Stimulated activated CD4-positive, alpha-beta T cell treated with anti-CD3 and anti-CD28 coated beads, Interleukin-4, amount 100 ng/mL, for 4 hours (primary cell): ENCODE measurements around the gene ZNF414.

Source experiments
- DNase-seq, 2 experiments: peaks; one replicate each; pipeline ENCODE4 v3.0.0-alpha.2; 2020

Gene ZNF414

GRCh38 chr19:8489561-8490394, 24.2 kb downstream of the ZNF414 start:
- DNase-seq = no peak

DNA sequence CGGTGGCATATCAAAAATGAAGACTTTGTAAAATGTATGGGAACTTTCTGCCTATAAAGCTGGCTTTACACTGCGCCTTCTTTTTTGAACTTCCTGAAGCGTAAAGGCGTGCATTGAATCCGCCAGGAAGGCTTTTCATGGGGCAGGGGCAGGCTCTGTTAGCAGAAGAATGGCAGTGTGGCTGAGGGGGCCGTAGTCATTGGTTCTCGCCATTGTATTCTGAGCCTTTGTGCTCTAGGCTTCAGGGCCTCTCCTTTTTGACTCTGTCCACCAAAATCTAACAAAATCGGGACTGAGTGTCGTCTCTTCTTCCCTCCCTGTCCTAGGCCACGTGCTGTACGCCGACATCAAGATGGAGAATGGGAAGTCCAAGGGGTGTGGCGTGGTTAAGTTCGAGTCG, 25.6 kb downstream of the ZNF414 start:
- DNase-seq = no peak

DNA sequence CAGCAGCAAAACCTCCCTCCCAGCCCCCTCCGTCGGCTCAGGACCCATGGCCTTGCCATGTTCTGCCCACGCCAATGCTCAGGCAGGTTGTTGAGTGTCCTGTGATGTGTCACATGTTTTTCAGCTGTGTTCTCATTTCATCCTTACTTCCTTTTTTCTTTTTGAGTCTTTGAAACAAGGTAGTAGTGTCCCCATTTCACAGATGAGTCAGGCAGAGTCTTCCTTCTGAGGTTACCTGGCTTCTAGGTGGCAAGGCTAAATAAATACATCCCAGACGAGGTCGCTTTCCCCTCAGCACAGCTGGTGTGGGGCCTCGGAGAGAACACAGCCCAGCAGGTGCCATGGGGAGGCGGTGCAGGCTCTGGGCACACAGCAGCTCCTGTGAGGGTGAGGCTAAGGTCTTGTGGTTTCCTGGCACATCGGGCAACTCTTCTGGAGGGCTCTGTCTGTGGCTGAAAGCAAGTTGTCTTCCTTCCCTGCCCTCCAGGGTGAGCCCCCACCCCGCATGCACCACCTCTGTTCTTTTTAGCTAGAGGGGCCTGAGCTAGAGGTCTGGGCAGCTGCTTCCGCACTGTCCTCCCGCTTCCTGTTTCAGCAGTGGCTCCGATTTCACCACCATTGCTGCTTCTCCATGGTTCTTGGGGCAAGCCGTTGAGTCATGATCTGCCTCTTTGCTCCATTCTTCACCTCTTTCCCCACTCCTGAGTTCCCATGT, 26.7 kb downstream of the ZNF414 start:
- DNase-seq = peak; percentile 24 to 38

DNA sequence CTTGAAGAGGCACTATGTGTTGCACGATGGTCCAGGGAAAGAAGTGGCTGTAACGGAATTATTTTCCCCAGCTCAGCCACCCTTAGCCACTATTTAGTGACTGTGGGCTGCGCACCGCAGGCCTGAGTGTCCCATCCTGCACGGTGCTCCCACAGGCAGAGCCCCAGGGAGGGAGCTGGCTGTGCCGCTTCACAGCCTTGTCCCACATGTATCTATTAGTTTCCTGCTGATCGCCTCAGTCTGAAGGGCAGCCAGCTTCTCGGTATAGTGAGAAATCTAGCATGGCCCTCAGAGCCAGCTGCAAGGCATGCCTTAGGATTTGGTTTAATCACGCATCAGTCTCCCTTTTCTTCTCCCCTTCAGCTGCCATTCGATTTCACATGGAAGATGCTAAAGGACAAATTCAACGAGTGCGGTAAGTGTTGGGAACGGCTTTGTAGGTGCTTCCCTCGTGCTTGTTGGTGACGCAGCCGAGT, 27.3 kb downstream of the ZNF414 start:
- DNase-seq = no peak

GRCh38 chr19:8485561-8486371, 28.2 kb downstream of the ZNF414 start:
- DNase-seq = no peak

DNA sequence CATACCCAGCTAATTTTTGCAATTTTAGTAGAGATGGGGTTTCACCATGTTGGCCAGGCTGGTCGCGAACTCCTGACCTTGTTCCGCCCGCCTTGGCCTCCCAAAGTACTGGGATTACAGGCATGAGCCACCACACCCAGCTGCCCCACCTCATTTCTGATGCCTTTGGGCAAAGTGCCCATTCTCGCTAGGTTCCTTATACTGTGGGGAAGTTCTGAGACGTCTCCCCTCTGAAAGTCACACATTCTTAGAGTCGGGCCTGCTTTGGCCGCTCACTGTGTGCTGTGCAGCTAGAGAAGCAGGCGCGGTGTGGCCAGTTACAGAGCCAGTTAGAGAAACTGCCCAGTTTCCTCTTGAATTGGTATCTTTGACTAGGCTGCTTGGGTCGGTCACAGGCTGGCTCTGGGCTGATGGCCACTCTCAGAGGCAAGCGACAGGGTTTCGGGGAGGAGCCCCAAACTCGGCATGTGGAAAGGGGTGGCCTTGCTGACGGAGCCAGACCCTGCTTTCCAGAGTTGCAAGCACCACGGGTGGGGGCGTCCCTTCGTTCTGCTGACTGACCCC, 29.6 kb downstream of the ZNF414 start:
- DNase-seq = no peak

- DNase-seq = no peak
These were observed 30.8 kb downstream of the ZNF414 start for GRCh38 chr19:8483165-8483564.

DNA sequence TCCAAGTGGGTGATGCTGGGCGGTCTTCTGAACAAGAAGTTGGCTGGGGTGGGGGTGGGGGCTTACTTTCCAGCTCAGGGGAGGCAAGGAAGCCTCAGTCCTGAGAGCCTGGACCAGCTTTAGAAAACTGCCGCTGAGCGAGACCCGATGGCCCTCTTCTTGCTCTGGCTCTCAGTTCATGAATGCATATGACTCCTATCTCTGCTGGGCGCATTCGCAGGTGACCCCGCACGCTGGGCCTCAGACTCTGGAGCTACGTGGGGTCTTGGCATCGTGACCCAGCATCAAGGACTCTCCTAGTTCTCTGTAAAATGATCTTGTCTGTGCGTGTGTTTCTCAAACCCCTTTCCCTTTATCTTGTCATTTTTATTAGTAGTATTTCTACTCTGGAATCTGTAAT, 31.3 kb downstream of the ZNF414 start:
- DNase-seq = no peak

- no peak for DNase-seq
These were observed 32.4 kb downstream of the ZNF414 start for GRCh38 chr19:8481616-8482015.

DNA sequence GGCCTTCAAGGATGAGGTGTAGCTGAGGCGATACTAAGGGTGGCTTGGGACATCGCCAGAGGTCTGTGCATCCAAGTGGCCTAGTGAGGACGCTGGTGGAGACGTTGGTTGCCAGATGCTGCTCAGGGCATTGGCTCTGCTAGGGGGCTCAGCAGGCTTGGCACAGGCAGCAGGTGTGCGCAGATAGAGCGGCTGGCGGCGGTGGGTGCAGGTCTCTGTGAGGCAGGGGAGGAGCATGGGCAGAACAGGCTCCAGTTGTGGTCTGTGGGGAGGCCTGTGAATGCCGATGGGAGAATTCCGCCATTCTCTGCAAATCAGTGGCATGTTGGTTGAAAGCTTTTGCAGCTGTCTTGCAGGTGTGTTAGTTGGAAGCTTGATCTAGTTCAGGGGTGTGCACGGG, 32.8 kb downstream of the ZNF414 start:
- DNase-seq = no peak

- no peak for DNase-seq
These were observed 35.4 kb downstream of the ZNF414 start for GRCh38 chr19:8478598-8478997.

DNA sequence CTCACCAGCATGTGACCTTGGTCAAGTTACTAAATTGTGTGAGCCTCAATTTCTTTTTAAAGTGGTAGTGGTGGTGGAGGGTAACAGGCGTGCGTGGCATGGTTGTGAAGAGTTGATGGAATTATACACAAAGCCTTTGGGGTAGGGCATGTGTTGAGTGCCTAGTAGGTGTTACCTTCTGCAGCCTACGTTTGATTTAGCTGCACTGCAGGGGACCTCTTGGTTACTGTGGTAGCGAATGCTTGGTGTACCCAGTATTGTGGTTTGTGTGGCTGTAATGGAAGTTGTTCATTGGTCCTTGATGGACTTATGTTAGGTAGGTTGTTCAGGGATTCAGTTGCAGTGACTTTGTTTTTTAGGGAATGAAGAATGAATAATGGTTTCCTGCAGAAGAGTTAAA, 36.1 kb downstream of the ZNF414 start:
- no peak for DNase-seq

- DNase-seq = no peak
These were observed 37.4 kb downstream of the ZNF414 start for GRCh38 chr19:8476524-8476923.

DNA sequence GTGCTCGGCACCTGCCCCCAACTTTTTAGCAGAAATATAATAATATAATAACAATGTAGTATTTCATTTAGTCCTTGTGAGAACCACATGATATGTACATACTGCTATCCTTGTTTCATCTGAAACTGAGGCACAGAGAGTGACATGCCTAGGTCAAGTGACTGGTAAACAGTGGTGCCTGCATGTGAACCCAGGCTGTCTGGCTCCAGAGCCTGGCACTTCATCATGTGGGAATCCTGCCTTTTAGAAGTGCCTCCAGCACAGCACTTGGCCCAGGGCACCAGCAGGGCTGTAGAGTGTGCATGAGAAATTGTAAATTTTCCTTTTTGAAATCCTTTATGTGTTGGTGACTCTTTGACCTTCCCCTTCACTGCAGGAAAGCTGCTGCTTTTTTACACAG, 39.0 kb downstream of the ZNF414 start:
- DNase-seq = no peak

GRCh38 chr19:8473648-8474476, 40.1 kb downstream of the ZNF414 start:
- no peak for DNase-seq

DNA sequence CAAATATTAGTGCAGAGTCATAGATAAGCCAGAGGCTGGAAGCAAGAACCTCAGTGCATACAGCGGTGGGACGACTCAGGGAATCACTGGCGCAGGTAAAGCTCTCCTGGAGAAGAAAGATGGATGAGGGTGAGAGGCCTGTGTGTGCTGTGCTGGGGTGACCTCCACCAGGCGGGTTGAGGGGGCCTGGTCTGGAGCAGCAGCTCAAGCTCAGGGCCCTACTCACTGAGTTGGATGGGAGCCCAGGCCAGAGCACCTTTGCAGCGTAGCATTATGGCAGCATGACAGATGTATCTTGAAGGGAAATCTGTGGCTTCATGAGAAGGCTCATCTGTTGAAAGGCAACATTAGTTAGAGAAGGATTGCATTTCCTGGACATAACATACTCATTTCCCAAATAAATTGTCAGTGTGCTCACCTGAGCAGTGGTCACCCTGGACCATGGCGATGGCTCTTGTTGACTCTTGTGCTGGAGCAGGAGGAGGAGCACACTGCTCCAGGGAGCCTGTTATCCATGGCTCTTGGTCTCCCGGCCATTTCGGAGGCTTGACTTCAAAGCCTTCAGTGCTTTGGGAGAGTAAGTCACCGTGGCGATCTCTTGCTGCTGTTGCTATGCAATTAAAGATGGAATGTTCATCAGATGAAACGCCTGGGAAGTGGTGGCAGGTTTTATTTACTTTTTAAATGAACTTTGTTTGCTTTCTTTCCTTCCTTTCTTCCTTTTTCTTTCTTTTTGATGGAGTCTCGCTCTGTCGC, 44.2 kb downstream of the ZNF414 start:
- DNase-seq = no peak

- no peak for DNase-seq
These were observed 45.1 kb downstream of the ZNF414 start for GRCh38 chr19:8468761-8469373.

DNA sequence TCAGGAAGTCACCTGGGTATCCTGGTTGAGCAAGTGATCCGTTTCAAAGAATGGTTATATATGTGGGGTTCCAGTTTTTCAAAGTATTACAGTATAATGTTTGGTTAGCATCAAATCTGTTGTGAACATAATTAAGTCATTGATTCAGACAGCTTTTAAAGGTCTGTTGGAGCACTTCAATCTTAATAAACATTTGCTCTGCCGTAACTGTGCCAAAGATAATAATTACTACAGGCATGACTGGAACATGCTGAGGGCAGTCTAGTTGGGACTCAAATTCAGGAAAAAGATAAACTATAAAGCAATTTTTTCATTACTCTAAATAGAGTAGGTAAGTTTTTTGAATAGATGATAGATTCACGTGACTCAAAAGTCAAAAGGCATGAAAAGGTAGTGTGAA, 45.8 kb downstream of the ZNF414 start:
- no peak for DNase-seq

DNA sequence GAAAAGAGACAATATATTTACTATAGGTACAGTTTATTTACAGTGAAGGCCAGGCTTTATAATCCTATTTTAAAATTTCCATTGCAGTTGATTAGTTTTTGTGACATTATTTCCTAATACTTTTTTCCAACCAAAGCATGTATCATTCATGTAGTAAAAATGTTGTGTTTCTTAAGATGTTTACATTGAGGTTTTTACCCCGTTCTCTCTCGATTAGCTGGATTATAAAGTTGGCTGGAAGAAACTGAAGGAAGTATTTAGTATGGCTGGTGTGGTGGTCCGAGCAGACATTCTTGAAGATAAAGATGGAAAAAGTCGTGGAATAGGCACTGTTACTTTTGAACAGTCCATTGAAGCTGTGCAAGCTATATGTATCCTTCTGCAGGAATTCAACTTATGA, 47.9 kb downstream of the ZNF414 start:
- no peak for DNase-seq

DNA sequence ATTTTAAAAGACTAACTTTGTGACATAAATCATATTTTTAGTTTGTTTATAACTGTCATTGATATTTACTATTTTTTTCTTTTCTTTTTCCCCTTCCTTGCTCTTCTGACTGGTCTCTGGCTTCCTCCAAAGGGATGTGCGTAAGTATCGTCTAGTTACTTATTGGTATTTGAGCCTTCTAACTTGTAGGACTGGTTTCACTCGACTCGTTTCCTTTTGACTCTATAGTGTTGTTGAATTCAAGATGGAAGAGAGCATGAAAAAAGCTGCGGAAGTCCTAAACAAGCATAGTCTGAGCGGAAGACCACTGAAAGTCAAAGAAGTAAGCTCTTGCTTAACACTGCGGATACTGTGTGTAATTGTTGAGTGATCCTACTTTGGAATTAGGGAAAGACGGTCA, 50.6 kb downstream of the ZNF414 start:
- DNase-seq = no peak

DNA sequence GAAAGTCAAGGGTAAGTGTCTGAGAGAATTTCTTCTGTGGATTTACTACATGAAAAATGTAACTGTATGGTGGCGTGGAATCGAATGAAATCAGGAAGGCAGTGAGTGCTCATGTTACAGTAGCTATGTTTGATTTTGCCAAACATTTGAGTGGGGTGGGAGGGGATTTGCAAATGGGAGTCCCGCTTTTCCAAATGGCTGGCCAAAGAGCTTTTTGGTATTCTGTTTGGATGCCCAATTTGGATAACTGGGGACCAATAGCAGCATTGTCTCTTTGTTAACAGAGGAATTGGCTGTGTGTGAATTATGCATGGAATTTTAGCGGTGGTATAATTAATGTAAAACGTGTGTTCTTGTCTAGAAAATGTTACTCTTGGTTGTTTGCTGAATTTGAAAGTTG, 51.4 kb downstream of the ZNF414 start:
- DNase-seq = no peak
